Measurements from ENCODE around the gene CASQ1.

CASQ1 gene

DNA sequence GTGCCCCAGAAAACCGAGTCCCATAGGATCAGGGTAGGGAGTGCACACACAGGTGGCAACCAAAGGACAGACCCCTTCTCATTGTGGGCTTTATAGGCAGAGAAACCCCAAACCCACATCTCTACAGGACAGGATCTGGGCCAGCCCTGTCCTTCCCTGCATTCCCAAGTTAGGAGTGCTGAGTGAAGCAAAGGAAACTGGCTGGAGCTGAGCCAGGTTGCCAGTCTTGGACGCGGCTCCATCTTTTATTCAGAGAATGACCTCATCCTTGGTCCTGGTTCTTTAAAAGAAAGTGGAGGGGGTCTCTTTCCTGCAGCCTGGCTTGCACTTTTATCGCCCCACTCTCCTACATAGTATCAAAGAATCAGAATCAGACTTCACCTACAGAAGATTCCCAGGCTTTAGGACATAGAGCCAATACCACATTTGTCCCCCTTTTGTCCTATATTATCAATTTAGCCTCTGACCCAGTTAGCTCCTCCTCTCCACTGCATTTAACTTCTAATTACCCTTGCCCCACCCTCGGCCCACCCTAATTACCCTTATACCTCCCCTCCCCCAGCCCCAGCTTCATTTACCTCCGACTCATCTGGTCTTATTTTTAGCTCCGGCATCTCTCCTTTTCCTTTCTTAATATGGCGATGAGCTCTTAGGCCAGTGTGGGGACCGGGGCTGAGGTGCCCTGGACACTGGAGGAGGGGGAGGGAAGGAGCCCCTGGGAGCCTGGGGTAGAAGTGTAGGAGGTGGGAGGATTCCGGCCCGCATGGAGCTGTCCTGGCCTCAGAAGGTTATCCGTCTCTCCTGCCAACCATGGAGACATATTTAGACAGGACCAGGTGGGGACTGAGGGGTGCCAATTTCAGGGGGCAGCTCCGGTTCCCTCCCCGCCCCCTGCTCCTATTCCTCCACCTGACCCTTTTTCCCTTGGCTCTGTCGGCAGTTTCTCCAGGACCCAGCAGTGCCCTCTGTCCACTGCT, at the start of gene CASQ1:
CASQ1 (plus strand) TSS at position 927 of the 977 bp plus-strand sequence. CDS start 177 bp downstream, outside the sequence.
- DNase-seq: no peak

DNA sequence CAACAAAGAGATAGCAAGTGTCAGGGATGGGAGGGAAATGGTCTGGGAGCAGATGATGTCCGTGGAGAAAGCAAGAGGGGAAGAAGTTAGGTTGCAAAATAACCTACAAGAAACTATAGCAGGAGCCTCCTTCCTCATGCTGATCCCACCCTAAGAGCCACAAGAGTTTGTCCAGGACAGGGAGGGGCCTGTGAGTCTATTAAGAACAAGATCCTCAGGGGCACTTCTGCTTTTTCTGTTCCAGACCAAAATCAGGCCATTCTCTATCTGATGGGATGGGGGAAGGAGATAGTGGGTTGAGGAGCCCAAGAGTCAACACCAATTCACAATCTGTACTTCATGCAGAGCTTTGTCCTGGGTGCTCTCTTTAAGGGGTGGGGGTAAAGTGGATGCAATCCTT, 46.7 kb upstream of the CASQ1 start:
- DNase-seq: no peak

DNA sequence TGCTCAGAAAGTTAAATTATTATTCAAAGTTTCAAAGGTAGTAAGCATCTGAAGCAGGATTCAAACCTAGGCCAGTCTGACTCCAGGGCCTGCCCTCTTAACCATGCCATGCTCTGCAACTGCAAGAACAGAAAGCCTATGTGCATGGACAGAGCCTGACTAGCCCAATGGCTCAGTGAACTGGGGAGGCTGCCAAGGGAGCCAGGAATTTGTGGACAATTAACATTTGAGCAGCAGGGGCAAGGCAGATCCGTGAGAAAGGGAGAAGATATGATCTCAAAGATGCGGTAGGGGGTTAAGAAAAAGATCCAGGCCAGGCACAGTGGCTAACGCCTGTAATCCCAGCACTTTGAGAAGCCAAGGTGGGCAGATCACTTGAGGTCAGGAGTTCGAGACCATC, 45.5 kb upstream of the CASQ1 start:
- no peak for DNase-seq

DNA sequence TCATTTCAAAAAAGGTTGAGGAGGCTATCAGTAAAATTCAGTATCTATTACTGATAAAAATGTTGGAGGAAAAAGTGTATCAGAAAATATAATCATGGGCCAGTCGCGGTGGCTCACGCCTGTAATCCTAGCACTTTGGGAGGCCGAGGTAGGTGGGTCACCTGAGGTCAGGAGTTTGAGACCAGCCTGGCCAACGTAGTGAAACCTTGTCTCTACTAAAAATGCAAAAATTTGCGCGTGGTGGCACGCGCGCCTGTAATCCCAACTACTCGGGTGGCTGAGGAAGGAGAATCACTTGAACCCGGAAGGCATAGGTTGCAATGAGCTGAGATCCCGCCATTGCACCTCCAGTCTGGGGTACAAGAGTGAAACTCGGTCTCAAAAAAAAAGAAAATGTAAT, 44.3 kb upstream of the CASQ1 start:
- no peak for DNase-seq

DNA sequence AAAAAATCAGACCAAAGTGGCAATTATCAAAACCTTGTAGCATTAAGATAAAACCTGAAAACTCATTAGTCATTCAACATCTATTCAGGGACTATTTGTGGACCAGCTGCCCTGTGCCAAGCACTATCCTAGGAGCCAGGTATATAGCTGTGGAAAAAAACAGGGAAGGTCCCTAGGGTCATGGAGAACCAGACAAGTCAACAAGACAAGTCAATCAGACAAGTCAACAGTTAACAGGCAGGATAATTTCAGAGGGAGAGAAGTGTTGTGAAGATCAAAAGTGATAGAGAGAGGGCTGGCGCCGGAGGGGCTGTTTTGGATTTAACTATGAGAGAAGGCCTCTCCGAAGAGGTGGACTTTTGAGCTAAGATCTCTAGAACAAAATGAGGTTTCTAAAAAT, 42.3 kb upstream of the CASQ1 start:
- DNase-seq: no peak

DNA sequence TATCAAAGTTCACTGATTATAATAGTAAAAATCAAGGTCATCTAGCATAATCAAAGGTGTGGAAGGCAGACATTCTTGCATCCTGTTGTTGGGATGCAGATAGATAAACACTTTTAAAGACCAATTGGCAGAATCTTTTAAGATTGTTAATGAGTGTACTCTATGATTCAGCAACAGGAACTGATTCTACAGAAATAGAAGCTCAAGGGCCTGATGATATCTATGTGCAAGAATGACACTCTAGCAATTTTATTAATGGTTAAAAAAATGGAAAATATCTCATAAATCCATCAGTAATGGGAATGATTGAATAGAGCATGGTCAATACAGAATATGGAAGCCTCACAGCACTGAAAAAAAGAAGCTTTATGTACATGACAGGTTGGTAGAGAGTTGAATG, 41.1 kb upstream of the CASQ1 start:
- no peak for DNase-seq

DNA sequence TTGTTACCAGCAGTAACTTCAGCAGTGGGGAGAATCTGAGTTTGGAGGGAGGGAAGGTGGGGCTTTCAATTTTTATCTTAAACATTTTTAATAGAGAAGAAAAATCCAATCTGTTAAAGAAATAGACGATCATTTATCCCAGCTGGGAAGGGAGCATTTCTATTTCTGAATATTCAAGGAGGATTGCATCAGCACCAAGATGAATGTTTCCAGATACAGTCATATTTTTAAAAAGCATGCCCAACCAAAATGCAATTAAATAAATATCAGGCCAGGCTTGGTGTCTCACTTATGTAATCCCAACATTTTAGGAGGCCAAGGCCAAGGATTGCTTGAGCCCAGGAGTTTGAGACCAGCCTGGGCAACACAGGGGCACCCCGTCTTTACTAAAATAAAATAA, 40.7 kb upstream of the CASQ1 start:
- DNase-seq: no peak

DNA sequence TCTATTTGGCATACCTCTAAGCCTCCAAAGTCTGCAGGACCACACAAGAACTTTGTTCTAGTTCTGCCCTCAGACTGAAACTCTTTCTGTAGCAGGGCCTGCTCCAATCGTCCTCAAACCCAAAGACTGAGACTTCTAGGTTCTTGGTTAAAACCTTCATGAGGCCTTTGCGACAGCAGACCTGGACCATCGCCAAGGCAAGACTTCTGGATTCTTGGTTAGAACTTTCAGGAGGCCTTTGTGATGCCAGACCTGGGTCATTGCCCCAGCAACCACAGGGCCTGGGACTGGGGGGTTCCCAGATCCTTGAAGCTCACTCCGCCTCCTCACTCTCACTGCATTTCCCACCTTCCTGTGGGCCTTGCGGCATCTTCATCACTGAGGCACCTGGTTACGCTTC, 39.1 kb upstream of the CASQ1 start, which contains the start of gene ATP1A4:
ATP1A4 (plus strand) TSS at position 301 of the 400 bp plus-strand sequence. CDS start 438 bp downstream, outside the sequence.
- DNase-seq: no peak

DNA sequence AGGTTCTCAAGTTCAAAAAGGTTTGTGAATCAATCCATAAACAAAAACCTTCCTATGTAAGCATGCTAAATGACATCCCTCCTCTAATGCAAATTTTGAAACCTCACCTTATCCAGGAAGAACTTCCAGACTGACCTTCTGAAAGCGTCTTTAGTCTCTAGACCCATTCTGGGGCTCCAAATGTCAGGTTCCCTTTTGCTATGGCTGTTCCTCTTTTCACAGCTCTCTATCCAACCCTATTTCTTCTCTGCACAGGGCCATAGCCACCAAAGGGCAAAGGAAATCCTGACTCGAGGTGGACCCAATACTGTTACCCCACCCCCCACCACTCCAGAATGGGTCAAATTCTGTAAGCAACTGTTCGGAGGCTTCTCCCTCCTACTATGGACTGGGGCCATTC, 35.6 kb upstream of the CASQ1 start:
- no peak for DNase-seq

DNA sequence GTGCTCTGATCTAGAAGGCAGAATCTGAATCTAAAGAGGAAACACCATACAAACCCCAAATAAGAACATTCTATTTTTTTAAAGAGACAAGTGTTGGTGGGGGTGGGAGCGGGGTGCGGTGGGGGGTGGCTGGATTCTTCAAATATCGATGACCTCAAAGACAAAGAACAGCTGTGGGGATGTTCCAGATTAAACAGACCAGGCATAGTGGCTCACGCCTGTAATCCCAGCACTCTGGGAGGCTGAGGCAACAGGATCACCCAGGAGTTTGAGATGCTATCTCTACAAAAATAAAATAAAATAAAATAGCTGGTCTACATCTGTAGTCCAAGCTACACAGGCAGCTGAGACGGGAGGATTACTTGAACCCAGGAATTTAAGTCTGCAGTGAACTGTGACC, 34.0 kb upstream of the CASQ1 start:
- no peak for DNase-seq

DNA sequence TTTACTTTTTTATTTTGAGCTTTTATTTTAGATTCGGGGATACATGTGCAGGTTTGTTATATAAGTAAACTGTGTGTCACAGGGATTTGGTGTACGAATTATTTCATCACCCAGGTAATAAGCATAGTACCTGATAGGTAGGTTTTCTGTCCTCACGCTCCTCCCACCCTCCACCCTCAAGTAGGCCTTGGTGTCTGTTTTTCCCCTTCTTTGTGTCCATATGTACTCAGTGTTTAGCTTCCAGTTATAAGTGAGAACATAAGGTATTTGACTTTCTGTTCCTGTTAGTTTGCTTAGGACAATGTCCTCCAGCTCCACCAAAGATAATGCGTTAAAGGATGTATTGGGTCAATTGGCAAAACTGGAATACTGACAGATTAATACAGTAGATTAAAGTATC, 33.2 kb upstream of the CASQ1 start:
- no peak for DNase-seq

DNA sequence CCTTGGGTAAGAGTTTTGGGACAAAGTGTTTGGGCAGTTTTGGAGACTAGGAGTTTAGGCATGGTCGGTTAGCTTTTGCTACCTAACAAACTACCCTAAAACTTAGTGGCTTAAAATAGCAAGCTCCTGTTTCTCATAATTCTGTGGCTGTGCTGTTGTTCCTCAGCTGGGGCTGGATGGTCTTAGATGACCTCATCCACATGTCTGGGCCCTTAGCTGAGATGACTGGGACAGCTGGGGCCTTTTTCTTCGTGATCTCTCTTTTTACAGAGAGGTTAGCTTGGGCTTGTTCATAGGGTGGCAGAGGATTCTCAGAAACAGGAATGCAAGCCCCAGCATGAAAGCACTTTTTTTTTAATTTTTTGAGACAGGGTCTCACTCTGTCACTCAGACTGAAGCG, 32.3 kb upstream of the CASQ1 start:
- no peak for DNase-seq

DNA sequence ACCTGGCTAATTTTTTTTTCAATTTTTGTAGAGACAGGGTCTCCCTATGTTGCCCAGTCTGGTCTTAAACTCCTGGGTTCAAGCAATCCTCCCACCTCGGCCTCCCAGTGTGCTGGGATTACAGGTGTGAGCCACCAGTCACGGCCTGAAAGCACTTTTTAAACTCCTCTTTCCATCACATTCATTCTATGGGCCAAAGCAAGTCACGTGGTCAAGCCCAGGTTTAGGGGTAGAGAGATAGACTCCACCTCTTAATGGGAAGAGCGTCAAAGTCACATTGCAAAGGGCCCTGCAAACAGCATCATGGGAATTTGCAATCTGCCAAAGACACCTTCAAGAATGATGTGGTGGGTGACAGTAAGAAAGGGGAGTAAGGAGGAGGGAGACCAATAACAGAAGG, 31.8 kb upstream of the CASQ1 start:
- DNase-seq: no peak

DNA sequence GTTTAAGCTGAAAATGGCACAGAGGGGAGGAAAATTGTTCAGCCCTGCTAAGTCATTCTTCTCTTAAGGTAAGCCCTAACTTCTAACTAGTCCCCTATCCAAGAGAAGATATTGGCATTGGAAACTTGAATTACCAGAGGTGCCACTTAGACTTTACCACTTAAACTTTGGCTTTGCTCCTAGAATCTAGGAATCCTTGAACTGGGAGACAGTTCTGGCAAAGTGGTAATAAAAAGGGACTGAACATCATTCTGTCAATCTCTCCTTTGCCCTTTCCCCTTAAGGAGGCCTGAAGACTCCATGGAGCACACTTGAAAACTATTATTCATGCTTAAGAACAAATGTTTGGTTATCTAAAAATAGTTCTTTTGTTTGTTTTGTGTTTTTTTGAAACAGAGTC, 30.5 kb upstream of the CASQ1 start:
- no peak for DNase-seq

DNA sequence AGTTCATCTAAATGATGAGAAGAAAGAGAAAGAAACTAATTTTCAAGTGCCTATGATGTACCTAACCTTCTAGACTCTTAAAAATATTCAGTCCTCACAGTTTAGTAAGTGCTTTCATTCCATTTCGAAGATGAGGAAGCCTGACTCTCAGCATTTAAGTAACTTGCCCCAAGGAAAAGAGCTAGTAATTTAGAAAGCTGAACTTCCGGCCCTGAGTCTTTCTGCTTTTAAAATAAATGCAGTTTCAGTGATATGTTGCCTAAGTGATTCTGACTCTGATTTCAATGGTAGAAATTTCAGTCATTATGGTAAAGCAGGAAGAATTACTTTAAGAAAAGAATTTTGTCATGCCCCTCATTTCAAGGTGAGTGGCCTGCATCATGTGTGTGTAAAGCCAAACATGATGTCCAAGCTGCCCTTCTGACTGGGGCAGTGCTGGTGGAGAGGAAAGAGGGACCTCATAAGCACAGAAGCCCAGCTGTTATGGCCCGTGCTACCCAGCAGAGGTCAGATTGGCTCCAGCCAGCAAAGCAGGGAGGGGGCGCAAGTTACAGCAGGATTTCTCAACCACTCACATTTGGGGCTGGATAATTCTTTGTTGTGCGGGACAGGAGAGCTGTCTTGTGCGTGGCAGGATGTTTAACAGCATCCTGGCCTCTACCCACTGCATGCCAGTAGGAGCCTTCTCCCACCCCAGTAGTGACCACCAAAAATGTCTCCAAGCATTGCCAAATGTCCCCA, 28.2 kb upstream of the CASQ1 start:
- no peak for DNase-seq

DNA sequence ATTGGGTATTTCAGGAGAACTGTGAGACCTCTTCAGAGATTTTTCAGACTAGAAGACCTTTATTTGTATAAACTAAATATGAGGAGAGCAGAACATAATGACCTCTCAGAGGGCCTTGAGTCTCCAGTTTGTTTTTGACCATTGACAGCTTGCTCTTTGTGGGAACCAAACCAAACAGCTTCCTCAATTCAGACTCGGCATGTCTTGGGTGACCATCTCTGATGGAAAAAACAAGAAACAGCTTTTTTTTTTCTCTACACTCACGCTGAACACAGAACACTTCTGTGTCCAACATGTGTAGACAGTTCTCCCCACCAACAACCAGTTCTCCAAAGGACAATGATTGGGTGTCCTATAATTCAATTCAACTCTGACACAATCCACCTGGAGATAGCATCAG, 27.4 kb upstream of the CASQ1 start:
- no peak for DNase-seq

DNA sequence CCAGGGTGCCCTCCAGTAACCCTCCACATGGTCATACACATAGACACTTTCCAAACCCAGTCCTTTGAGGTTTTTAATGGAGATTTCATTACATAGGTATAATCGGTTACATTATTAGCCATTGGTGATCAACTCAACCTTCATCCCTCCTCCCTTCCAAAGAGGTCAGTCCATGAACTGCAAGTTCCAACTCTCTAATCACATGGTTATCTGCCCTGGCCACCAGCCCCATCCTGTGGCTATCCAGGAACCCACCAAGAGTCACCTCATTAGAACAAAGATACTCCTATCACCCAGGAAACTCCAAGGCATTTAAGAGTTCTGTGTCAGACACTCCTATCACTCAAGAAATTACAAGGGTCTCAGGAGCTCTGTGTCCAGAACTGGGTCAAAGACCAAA, 26.8 kb upstream of the CASQ1 start:
- no peak for DNase-seq

DNA sequence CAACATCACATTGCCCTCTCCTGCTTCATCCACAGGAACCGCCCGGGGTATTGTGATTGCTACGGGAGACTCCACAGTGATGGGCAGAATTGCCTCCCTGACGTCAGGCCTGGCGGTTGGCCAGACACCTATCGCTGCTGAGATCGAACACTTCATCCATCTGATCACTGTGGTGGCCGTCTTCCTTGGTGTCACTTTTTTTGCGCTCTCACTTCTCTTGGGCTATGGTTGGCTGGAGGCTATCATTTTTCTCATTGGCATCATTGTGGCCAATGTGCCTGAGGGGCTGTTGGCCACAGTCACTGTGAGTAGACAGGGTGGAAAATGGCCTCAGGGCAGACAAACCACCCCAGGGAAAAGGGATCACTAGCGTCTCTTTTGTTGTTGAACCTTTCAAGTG, 26.3 kb upstream of the CASQ1 start:
- DNase-seq: no peak

DNA sequence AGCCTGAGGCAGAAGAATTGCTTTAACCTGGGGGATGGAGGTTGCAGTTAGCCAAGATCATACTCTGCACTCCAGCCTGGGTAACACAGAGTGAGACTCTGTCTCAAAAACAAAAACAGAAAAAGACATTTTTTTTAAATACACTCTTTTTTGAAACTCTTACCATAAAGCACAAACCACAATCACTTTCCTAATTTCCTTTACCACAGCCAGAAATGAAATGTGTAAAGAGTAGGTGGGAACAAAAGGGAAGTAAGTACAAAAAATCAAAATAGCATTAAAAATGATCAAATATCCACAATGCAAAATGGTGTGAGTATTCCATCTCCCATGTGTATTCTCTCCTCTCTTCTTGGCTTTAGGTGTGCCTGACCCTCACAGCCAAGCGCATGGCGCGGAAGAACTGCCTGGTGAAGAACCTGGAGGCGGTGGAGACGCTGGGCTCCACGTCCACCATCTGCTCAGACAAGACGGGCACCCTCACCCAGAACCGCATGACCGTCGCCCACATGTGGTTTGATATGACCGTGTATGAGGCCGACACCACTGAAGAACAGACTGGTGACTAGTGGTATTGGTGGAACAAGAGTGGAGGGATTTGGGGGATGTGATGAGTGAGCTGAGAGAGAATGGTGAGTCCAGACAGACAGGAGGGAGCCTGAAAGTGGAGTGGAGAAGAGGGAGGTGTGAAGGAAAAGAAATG, 24.1 kb upstream of the CASQ1 start:
- no peak for DNase-seq

DNA sequence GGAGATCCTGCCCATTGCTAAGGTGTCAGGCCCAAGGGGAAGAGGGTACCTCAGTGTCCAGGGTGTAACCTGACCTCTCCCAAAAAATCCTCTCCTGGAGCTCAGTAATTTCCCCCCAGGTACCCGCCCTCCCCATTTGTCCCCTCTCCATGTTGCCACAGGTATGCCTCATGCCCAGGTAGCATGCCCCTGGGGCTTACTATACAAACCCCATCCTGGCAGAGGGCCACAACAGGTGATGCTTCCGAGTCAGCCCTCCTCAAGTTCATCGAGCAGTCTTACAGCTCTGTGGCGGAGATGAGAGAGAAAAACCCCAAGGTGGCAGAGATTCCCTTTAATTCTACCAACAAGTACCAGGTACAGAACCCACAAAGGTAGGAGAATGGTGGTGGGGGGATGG, 23.3 kb upstream of the CASQ1 start:
- DNase-seq: no peak

DNA sequence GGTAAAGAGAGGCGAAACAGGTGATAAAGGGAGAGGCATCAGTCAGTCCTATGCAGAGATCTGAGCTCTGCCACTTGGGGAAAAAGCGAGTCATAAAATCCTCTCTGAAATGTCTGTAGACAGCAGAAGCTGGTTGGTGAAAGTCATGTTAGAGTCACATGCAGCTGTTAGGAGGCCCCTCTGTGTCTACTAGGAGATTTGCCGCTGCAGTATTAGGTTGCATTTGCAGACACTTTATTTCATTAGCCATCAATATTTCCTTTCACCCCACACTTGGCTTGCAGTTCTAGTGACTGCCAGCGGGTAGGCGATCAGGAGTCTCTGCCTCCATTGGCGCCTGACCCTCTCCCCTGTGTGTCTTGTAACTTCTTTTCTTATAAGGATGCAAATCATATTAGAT, 22.8 kb upstream of the CASQ1 start:
- no peak for DNase-seq

DNA sequence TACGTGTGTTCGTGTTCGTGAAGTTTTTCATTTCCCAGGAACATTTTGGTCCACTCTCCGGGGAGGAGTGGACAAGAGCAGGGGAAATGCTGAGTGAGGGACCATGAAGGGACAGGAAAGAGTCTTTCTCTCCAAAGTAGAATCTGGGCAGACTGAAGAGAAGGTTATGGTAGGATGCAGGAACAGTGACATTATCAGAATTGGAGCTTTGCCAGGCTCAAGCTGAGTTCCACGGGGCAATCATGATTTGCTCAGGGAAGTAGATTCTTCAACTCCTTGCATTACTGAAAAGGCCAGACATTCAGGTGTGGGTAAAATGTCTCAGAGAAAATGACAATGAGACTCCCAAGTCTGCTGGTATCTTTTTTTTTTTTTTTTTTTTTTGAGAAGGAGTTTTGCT, 22.4 kb upstream of the CASQ1 start:
- DNase-seq: no peak

DNA sequence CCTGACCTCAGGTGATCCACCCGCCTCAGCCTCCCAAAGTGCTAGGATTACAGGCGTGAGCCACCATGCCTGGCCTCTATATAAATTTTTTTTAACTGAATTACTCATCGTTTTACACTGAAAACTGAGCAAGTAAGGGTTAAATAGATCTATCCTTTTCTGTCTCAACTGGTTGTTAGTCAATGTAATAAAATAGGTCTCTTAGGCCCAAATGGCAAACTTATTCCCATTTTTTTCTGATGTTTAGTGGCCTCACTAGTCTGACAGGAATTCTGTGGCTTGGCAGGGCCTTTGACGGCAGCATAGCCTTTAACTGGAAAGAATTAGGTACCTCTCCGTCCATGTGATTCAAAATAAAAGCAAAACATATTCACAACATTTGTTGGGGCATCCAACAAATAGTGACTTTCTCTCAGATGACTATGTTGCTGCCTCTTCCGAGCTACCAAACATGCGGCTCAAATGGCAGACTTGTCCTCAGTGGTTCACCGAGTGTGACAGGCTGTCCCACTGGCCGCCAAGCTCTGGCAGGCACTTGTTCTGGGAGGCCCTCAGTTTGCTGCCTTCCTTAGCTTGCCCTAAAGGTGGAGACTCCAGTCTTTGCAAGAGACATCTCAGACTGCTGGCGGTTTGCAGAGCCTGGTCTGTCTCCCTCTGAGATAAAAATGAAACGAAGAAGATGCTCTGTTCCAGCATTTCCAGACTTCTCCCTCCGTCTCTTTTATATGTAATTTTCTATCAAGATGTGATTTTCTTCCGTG, 21.6 kb upstream of the CASQ1 start:
- no peak for DNase-seq

Data from activated gamma-delta T cell treated with Interleukin-2 at 50 U/mL for 16 hours (primary cell).